Hepatic stellate cell (primary cell): Measurements from ENCODE around the gene ZFAND6.
"Not testable (repeated sequence)": the region's sequence is repeated elsewhere in the genome, so short reads cannot be mapped to it uniquely, and the experiment has no call there.

Experiments
- DNase-seq: peaks from one replicate; pipeline ENCODE4 v3.0.0; 2011; ENCODE audit warnings: low spot score

The ZFAND6 gene

DNA sequence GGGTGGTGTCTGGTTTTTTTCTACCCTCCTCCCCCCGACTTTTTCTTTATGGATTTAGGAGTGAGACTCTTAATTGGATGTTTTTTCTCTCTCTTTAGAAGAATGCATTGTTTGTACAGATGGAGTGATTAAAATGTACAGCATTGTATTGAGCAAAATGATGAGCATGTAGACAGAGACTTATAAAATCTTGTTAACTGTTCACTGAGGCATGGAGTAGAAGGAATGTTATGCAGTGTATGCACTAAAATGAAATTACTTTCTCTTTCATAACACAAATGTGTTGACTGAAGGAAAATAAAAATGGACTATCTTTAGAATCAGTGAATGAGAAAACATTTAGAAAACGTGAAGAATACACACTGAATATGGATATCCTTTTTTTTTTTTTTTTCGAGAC lies 39.8 kb downstream of the ZFAND6 start:
- DNase-seq: no peak

DNA sequence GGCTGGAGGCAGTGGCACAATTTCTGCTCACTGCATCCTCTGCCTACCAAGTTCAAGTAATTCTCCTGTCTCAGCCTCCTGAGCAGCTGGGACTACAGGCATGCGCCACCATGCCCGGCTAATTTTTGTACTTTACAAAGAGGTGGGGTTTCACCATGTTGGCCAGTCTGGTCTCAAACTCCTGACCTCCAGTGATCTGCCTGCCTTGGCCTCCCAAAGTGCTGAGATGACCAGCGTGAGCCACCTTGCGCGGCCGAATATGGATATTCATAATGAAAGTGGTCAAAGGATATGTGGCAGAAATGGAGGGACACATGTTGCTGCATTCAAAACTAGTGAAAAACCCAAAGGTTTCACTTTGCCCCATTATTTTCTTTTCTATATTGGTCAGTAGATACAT lies 40.2 kb downstream of the ZFAND6 start:
- DNase-seq: not testable (repeated sequence)

DNA sequence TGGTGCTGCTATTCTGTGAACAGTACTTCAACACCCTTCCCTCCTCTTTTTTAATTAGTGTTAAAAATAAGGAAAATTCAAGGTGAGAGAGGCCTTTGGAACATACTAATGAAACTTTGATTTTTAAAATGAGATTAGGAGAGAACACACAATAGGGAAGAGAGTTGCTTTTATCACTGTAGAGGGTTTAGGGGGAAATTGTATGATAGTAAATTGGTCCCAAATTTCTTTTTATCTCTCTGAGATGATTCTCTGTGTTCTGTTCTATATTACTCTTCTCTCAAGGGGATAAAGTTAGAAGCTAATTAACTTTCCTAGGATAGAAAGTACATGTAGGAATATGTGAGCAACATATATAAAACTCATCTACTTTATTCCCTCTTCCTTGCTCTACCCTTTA lies 40.8 kb downstream of the ZFAND6 start:
- no peak for DNase-seq

DNA sequence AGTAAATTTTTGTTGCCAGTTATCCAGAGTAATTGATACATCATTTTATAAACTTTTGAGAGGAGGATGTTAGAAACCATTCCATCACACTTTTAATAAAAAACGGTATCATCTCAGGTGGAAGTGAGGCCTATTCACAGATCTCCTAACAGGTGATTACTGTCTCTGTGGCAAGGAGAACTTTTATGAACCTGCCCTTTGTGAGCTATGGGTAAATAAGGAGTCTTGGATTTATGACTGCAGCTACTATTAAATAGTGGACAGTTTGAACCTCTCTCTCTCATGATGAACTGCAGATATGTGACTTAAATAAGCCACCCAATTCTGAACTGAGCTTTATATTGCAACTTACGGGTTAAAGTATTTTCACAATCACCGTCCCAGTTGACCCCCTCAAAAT lies 45.7 kb downstream of the ZFAND6 start:
- no peak for DNase-seq

DNA sequence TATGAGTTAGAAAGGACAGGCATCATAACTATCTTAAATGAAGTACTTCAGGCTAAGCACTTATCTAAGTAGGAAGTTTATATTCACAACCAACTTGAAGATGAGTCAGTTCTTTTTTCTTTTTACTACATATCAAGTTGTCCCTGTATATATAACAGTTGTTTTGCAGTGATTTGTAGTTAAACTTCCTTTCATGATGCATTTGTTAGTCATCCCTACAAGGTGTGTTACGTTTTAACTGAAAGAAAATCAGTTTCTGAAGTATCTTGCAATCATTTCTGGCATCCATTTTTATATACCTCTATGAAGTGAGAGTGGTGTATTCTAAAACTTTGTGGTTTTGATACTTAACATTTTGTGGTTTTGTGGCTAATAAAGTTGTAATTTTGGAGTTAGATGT lies 46.1 kb downstream of the ZFAND6 start:
- no peak for DNase-seq

DNA sequence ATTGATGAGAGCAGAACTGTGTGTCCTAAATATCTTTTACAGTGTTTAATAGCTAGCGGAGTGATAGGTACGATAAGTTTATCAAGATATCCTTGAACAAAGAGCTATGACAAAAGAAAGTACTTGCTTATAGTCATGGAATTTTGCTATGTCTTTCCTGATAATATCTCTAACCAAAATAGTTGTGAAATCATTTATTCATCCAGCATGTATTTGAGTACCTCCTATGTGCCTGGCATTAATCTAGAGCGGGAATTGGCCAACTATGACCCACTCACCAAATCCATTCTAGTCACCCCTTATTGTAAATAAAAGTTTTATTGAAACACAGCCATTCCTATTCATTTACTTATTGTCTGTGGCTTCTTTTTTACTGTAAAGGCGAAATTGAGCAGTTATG lies 46.6 kb downstream of the ZFAND6 start:
- DNase-seq: no peak

DNA sequence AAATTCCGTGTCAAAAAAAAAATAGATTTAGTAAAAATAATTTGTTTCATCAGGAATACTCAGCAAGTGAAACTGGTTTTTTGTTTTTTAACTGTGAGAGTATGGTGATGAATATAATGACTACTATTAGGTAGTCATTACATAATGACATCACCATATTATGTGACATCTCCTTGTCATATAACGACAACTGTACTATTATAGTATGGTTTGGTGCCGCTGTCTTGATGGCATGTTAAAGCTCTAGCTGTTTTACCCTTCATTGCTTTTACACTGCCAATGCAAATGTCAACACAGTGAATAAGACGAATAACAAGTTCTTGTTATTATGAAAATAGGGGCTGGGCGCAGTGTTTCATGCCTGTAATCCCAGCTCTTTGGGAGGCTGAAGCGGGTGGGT lies 47.7 kb downstream of the ZFAND6 start:
- no peak for DNase-seq

DNA sequence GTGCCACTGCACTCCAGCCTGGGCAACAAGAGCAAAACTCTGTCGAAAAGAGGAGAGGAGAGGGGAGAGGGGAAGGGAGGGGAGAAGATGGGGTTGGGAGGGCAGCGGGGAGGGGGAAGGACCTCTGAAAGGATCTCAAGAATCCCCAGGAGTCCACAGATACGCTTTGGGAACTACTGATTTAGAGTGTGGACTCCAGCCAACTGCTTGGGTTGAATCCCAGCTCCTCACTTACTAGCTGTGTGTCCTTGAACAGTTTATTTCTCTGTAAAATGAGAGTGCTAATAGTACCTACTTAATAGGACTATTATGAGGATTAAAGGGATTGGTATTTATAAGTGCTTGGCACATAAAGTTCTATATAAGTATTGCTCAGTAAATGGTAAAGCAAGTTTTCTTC lies 48.3 kb downstream of the ZFAND6 start:
- no peak for DNase-seq

DNA sequence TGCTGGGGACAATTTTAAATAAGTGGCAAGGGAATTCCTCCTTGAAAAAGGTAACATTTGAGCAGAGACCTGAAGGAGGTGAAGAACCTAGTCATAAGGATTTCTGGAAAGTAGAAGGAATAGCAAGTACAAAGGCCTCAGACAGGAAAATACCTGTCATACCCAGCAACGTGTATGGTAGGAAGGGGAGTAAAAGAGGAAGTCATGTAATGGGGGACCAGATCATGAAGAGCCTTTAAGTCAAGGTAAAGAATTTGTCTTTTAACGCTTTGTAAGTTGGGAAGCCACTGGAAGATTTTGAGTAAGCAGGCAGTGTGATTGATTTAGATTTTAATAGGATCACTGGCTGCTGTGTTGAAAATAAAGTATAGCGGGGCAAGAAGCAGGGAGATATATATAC lies 49.9 kb downstream of the ZFAND6 start:
- no peak for DNase-seq

DNA sequence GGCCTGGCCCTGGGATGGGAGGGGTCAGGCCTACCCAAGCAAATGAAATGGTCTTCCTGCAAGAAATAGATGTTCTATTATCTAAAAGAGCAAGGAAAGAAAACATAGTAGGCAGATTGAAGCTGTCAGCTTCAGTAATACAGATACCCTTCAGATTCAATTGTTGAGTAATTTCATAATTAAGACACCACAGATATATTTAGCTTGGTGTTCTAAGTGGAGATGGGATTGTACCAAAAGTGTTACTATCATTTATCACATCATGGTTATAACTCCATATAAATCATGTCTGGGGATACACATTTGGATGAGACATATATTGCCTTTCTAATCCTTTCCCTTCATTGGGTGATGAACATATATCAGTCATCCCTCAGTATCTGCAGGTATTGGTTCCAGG lies 51.4 kb downstream of the ZFAND6 start:
- no peak for DNase-seq

DNA sequence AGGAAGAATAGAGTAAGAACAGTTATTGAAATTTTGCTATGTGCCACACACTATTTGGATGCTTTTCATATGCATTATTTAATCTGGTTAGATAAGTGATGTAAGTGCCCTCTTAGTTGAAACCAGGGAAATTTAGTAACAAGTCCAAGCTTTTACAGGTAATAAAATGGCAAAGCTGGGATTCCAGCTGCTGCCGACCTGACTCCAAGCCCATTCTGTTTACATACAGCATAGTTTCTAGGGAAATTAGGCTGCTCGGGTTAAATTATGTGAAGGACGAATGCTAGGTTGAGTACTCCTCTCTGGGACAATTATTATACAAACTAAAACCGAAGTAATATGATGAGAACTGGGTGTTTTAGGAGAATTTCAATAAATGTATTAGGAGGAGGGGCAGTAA lies 54.6 kb downstream of the ZFAND6 start:
- no peak for DNase-seq

DNA sequence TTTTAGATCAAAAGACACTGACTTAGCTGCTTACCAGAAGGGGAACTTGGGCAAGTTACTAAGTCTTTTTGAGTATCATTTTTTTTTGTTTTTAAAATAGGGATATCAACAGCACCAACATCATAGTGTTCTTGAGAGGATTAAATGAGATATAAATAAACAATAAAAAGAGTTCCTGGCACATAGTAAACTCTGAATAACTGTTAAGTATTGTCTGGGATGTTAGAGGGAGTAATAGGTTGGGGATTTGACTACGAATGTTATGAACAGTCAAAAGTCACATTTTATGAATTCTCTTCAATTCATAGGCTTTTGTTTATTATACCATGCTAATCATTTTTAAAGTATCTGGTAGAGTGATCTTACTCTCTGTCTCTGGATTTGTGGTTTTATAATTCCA lies 55.5 kb downstream of the ZFAND6 start:
- no peak for DNase-seq

DNA sequence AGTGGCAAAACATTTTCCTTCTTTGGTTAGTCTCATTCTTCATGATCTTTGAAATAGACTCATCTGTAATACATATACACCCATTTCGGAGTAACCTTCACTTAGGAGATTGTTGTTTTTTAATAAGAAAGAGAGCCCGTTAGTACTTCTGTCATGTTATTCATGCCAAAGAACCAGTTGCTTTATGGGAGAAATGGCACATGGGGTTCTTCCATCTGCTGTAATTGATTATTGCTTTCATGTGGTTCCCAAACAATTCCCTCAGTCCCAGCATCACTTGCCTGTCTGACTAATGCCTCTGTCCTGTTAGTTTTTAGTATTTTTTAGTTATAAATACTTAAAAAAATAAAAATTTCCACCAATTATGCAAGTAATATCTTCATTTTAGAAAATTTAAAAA lies 59.5 kb downstream of the ZFAND6 start:
- DNase-seq: no peak

DNA sequence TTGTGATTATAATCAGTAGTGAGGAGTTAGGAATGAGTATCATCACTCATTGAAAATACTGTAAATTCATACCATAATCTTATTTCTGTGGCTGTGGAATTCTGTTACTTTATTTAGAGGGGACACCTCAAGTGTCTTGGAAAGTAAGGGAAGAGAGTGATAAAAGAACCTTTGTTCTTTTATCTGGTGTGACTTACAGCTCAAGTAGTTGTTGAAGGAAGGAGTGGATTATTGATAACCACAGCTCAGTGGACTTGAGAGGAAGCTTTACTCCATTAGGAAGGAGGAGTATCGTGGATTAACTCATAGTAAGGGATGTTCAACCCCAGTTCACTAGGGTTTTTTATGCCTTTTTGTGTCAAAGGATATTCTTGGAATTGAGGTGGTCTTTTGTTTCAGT lies 61.2 kb downstream of the ZFAND6 start:
- no peak for DNase-seq

DNA sequence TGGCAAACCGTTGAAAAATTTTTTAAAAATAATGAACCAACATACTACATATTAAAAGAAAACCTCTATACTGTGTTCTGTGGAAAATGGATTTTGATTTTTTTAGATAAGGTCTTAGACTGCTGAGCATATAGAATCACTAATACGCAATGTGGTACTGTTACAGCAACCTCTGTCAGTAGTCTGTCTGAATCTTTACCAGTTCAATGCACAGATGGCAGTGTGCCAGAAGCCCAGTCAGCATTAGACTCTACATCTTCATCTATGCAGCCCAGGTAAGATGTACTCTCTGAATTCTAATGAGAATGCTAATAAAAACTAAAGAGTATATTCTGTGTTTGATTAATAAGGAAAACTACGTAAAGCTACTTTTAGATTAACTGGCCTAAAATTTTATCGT lies 62.1 kb downstream of the ZFAND6 start:
- DNase-seq: no peak

DNA sequence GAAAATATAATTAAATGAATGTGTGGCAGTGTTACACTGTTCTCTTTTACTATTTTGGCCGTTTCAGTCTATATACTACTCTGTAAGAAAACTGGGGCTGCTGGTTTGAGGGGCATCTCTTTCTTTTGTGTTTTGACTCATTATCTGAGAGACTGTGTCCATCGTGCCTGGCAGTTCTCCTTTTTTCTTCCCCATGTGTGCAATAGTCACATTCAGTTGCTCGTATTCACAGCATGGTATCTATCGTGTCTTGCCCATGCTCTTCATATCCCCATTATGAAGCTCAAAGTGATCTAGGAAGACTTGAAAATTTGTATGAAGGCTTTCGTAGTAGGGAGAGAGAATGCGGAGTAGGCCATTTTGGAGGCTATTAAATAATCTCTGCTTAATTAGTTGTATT lies 63.6 kb downstream of the ZFAND6 start:
- no peak for DNase-seq

DNA sequence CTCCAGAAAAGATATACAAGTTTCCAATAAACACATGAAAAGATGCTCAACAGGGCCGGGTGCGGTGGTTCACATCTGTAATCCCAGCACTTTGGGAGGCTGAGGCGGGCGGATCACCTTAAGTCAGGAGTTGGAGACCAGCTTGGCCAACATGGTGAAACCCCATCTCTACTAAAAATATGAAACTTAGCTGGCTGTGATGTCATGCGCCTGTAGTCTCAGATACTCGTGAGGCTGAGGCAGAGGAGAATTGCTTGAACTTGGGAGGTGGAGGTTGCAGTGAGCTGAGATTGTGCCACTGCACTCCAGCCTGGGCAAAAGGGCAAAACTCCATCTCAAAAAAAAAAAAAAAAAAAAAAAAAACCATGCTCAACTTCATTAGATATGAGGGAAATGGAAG lies 67.8 kb downstream of the ZFAND6 start:
- not testable (repeated sequence) for DNase-seq

DNA sequence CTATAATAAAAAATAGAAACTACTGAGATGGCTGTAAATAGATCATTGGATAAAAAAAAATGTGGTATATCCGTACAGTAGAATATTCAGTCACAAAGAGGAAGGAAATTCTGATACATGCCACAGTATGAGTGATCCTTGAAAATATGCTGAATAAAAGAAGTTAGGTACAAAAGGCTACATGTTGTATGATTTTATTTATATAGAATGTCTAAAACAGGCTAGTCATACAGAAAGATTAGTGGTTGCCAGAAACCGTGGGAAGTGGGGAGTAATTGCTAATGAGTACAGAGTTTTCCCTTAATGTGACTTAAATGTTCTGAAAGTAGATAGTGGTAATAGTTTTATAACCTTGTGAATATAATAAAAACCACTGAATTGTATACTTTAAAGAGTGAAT lies 68.4 kb downstream of the ZFAND6 start:
- no peak for DNase-seq

DNA sequence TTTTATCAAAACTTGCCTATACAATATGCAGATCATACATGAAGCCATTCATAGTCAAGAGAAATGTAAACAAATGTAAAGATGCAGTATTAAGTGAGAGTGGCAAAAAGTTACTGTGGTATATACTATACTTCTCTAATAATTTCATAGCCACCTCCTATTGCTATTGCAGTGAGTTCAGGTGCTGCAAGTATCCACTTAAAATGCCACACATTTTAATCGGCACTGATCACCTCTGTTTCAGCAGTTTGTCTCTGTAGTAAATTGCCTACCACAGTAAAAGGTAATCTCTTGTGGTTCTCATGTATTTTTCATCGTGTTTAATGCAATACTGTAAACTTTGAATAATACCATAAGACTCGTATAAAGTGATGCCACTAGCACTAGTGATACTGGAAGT lies 72.9 kb downstream of the ZFAND6 start:
- no peak for DNase-seq

DNA sequence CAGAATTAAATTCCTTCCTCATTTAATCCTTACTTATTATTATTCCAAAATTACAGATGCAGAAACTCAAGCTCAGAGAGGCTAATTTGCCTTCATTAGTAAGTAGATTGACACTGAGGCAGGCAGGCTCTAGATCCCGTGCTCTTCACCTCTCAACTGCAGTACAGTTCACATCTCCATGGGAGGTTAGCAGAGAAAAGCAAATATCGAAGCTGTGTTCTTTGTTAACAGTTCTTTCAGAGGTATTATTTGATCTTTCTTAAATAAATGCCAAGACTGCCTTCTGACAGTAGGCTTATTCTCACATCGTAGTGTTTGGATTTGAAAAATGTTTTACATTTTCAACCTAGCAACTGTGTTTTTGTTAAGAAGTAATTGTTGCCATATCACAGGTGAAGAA lies 77.4 kb downstream of the ZFAND6 start:
- DNase-seq: no peak

DNA sequence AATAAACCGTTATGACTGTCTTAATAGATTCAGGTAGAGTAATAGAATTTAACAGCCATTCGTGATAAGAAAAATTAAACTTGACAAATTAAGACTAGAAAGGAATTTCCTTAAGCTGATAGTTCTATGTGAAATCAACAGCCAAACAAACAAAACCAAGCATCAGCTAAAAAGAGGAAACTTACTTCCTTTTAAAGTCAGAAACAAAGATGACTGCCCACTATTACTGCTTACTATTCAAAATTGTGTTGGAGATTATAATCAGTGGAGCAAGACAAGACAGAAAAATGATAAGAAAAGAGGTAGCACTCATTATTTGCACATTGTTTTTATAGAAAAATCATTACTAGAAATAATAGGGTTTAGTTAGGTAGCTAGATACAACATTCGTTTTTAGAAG lies 79.5 kb downstream of the ZFAND6 start:
- DNase-seq: no peak

DNA sequence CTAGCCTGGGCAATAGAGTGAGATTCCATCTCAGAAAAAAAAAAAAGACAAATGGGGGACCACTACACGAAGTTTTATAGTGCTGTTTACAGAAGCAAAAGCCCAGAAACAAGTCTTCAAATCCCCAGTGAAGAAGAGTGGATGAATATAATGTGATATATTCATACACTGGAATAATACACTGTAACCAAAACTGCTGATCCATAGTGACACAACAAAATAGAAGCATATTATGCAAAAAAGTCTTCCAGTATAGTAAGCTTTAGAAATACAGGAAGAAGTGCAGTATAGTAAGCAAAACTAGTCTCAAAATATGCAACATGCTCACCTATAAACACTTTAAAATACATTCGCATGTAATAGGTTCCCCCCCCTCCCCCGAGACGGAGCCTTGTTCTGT lies 81.4 kb downstream of the ZFAND6 start:
- DNase-seq: no peak

DNA sequence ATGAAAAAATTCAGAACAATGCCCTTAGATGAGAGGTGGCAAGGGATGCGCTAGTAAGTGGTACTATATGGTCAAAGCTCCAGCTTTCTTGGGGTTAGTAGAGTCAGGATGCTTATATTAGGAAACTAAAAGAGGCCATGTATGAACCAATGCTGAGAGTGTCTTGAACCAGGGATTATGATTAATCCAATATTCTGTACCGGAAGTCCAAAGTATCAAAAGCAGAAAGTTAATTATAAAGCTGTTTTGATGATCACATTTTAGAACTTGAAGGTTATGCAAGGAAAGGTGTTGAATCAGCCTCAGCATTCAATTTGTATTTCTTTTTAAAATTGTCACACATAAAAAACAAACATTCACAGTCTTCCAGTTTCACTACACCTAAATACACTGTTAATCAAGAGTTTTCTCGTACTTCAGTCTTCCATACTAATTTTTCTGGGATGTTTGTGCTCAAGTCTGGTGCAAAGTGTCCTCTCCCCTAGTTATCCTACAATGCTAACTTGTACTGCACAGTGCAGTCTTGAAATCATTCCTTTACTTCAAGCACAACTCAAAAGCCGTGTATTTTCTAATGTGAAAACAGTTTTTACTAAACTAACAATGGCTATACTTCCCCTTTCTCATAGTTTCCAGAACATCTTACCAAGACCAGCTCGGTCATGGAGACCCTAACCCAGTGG lies 82.6 kb downstream of the ZFAND6 start:
- no peak for DNase-seq

DNA sequence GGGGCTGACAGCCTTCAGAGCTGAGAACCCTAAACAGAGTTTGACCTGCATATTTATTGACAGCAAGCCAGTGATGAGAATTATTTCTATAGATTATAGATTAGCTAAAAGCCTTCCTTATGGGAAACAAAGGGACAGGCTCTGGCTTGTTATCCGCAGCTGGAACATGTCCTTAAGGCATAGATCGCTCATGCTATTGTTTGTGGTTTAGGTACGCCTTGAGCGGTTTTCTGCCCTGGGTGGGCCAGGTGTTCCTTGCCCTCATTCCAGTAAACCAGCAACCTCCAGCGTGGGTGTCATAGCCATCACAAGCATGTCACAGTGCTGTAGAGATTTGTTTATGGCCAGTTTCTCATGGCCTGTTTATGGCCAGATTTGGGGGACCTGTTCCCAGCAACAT lies 83.2 kb downstream of the ZFAND6 start:
- DNase-seq: no peak

DNA sequence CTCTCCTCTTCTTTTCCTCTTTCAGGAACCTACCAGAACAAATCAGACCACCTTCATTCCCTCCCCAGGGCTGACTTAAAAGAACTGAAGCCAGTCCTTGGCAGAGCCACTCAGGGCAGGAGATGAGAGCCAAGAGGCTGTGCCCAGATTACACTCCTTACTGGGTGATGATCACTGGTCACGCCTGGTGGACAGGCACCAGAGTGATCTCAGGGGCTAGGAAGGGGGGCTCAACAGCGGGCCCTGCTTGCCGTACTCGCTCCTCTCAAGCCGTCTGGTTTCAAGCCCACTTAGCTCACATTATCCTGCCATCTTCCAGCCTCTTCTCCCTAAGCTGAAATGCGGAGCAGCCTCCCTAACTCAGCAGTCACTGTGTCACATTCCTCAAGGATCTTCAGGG lies 91.7 kb downstream of the ZFAND6 start:
- DNase-seq: no peak
